Endothelial cell (in vitro differentiated cells): Measurements from ENCODE around the gene TRIO. TPM values are rescaled to one million over a fixed set of nuclear protein-coding genes. Genes with fewer than 3 reads are reported as not detected.

Source experiments
- DNase-seq: peaks from one replicate; pipeline ENCODE4 v3.0.0; 2021; ENCODE audit warnings: low spot score
- H3K27ac Mint-ChIP-seq: one replicate; pipeline ENCODE4 v1.8.0; 2021; ENCODE audit warnings: mixed read lengths, inconsistent platforms; ENCODE audit not compliant: unreplicated experiment
- H3K27me3 Mint-ChIP-seq: one replicate; pipeline ENCODE4 v1.8.0; 2021; ENCODE audit warnings: mild to moderate bottlenecking, moderate library complexity, mixed read lengths, inconsistent platforms; ENCODE audit not compliant: unreplicated experiment
- H3K36me3 Mint-ChIP-seq: one replicate; pipeline ENCODE4 v1.8.0; 2021; ENCODE audit warnings: mild to moderate bottlenecking, low read depth, mixed read lengths, inconsistent platforms; ENCODE audit not compliant: unreplicated experiment
- H3K4me1 Mint-ChIP-seq: one replicate; pipeline ENCODE4 v1.8.0; 2021; ENCODE audit warnings: mild to moderate bottlenecking, mixed read lengths, inconsistent platforms; ENCODE audit not compliant: unreplicated experiment
- H3K4me3 Mint-ChIP-seq: one replicate; pipeline ENCODE4 v1.8.0; 2021; ENCODE audit warnings: mild to moderate bottlenecking, mixed read lengths, inconsistent platforms; ENCODE audit not compliant: unreplicated experiment
- H3K9me3 Mint-ChIP-seq: one replicate; pipeline ENCODE4 v1.8.0; 2021; ENCODE audit warnings: mixed read lengths, inconsistent platforms; ENCODE audit not compliant: unreplicated experiment
- CTCF ChIP-seq: fragments of 200-600 bp; sonication (generic); IDR thresholded peaks from one replicate; pipeline ENCODE4 v1.5.0; 2021; ENCODE audit warnings: antibody characterized with exemption; ENCODE audit not compliant: unreplicated experiment
- total RNA-seq: library from RNA; stranded (reverse); fragmentation: NEBNext Ultra II Directional; extraction: Animal tissue kit (Norgen Biotek cat#: 25700); gene quantifications from one replicate; pipeline ENCODE4 v1.2.1, GENCODE V29; 2021; ENCODE audit not compliant: unreplicated experiment

Gene TRIO
- total RNA-seq, 1 donor from 2014 or later = 229 TPM

GRCh38 chr5:14522721-14523120 lies 379.6 kb downstream of the TRIO start:
- no peak for TF ChIP-seq CTCF
- Mint-ChIP-seq H3K9me3 (no peaks in the 10 kb centered on the region), H3K27ac (no peak overlapping the region), H3K4me3 (no peak overlapping the region), H3K36me3 (no peaks in the 10 kb centered on the region), H3K4me1 (no peaks in the 10 kb centered on the region), H3K27me3 (peaks cover 3% of the 10 kb centered on the region)
- DNase-seq = no peak

GRCh38 chr5:14523243-14524034 lies 380.3 kb downstream of the TRIO start:
- Mint-ChIP-seq H3K27me3 (peaks cover 3% of the 10 kb centered on the region), H3K36me3 (no peaks in the 10 kb centered on the region), H3K4me1 (no peaks in the 10 kb centered on the region), H3K4me3 (no peak overlapping the region), H3K27ac (no peak overlapping the region), H3K9me3 (no peaks in the 10 kb centered on the region)
- DNase-seq = no peak
- TF ChIP-seq CTCF = no peak

GRCh38 chr5:14525397-14525796 lies 382.3 kb downstream of the TRIO start:
- Mint-ChIP-seq H3K27me3 (peaks cover 3% of the 10 kb centered on the region), H3K36me3 (no peaks in the 10 kb centered on the region), H3K27ac (no peak overlapping the region), H3K4me3 (no peak overlapping the region), H3K9me3 (no peaks in the 10 kb centered on the region), H3K4me1 (no peaks in the 10 kb centered on the region)
- no peak for DNase-seq
- TF ChIP-seq CTCF = no peak

GRCh38 chr5:14526493-14526892 lies 383.4 kb downstream of the TRIO start:
- no peak overlapping the region for H3K27ac Mint-ChIP-seq
- H3K4me1 Mint-ChIP-seq = no peaks in the 10 kb centered on the region
- no peak for TF ChIP-seq CTCF
- no peaks in the 10 kb centered on the region for H3K9me3 Mint-ChIP-seq
- H3K4me3 Mint-ChIP-seq = no peak overlapping the region
- no peak for DNase-seq
- peaks cover 3% of the 10 kb centered on the region for H3K27me3 Mint-ChIP-seq
- H3K36me3 Mint-ChIP-seq = no peaks in the 10 kb centered on the region

- Mint-ChIP-seq H3K4me1 (no peaks in the 10 kb centered on the region), H3K36me3 (no peaks in the 10 kb centered on the region), H3K9me3 (no peaks in the 10 kb centered on the region), H3K27me3 (no peaks in the 10 kb centered on the region), H3K4me3 (no peak overlapping the region), H3K27ac (no peak overlapping the region)
- no peak for TF ChIP-seq CTCF
- no peak for DNase-seq
Observed at GRCh38 chr5:14528115-14528514, 385.0 kb downstream of the TRIO start.
